ENCODE results near the gene CHST4. TPM values are rescaled to one million over a fixed set of nuclear protein-coding genes. Genes with fewer than 3 reads are reported as not detected.

The CHST4 gene
- polyA plus RNA-seq, 2 of the 4 experiments (the other 2 are of a cell fraction): 0.04 to 0.08 TPM

- ATAC-seq (no peak), DNase-seq (ENCODE audit: low read depth in 1 of 2, low spot score in 1 of 2) (no peak), FAIRE-seq (no peak)
- no peak overlapping the region for H3K4me2 ChIP-seq
- WGBS (ENCODE audit: missing lambda C conversion rate): 63% methylated on average over 2 of the region's 2 CpGs
- no peaks in the 10 kb centered on the region for H3K9me3 ChIP-seq
- H3K4me1 ChIP-seq: no peaks in the 10 kb centered on the region
- H3K27ac ChIP-seq: no peak overlapping the region
- POLR2A ChIA-PET: no interaction called here
- H3K4me3 ChIP-seq: no peak overlapping the region
- TF ChIP-seq, protein P1, sequence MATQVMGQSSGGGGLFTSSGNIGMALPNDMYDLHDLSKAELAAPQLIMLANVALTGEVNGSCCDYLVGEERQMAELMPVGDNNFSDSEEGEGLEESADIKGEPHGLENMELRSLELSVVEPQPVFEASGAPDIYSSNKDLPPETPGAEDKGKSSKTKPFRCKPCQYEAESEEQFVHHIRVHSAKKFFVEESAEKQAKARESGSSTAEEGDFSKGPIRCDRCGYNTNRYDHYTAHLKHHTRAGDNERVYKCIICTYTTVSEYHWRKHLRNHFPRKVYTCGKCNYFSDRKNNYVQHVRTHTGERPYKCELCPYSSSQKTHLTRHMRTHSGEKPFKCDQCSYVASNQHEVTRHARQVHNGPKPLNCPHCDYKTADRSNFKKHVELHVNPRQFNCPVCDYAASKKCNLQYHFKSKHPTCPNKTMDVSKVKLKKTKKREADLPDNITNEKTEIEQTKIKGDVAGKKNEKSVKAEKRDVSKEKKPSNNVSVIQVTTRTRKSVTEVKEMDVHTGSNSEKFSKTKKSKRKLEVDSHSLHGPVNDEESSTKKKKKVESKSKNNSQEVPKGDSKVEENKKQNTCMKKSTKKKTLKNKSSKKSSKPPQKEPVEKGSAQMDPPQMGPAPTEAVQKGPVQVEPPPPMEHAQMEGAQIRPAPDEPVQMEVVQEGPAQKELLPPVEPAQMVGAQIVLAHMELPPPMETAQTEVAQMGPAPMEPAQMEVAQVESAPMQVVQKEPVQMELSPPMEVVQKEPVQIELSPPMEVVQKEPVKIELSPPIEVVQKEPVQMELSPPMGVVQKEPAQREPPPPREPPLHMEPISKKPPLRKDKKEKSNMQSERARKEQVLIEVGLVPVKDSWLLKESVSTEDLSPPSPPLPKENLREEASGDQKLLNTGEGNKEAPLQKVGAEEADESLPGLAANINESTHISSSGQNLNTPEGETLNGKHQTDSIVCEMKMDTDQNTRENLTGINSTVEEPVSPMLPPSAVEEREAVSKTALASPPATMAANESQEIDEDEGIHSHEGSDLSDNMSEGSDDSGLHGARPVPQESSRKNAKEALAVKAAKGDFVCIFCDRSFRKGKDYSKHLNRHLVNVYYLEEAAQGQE (IDR thresholded peaks at IDR 0.05): no peak
- TF ChIP-seq SMC3 (IDR thresholded peaks at IDR 0.05): no peak
- no peak for TF ChIP-seq MYC (IDR thresholded peaks at IDR 0.05; ENCODE audit: borderline replicate concordance, low read length)
- TF ChIP-seq MAZ (IDR thresholded peaks at IDR 0.05; ENCODE audit: borderline replicate concordance, low read depth, low read length): no peak
- TF ChIP-seq, protein P2, sequence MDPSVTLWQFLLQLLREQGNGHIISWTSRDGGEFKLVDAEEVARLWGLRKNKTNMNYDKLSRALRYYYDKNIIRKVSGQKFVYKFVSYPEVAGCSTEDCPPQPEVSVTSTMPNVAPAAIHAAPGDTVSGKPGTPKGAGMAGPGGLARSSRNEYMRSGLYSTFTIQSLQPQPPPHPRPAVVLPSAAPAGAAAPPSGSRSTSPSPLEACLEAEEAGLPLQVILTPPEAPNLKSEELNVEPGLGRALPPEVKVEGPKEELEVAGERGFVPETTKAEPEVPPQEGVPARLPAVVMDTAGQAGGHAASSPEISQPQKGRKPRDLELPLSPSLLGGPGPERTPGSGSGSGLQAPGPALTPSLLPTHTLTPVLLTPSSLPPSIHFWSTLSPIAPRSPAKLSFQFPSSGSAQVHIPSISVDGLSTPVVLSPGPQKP (IDR thresholded peaks at IDR 0.05; ENCODE audit: low read depth, low read length): no peak
- no peak for TF ChIP-seq HOXA7 (CRISPR knock-in tag; IDR thresholded peaks at IDR 0.05)
- no peak for TF ChIP-seq TP53 (CRISPR knock-in tag; IDR thresholded peaks at IDR 0.05)
- no peak for TF ChIP-seq RAD21 (conservative IDR thresholded peaks at IDR 0.05 in 1 of 2, IDR thresholded peaks at IDR 0.05 in 1 of 2)
- no peak for TF ChIP-seq POLR2AphosphoS2 (conservative IDR thresholded peaks at IDR 0.05; ENCODE audit: low read length)
- TF ChIP-seq EHMT2 (IDR thresholded peaks at IDR 0.05; ENCODE audit: low read depth): no peak
- TF ChIP-seq ZNF302 (CRISPR knock-in tag; IDR thresholded peaks at IDR 0.05): no peak
- no peak for TF ChIP-seq HMGXB4 (CRISPR knock-in tag; IDR thresholded peaks at IDR 0.05; ENCODE audit: borderline replicate concordance)
- no peak for TF ChIP-seq HDAC2 (IDR thresholded peaks at IDR 0.05)
- no peak for TF ChIP-seq PHF8 (IDR thresholded peaks at IDR 0.05; ENCODE audit: borderline replicate concordance, low read depth)
- CTCF ChIA-PET: interaction anchor here (2.1 kb wide), 2 partner anchors 80 to 82 kb away, joined by 5 to 8 read pairs; no protein-coding TSS in a partner anchor
Measured at GRCh38 chr16:71492786-71493185, 33.4 kb upstream of the CHST4 start.

- no peak overlapping the region for H3K4me3 ChIP-seq
- ATAC-seq (no peak), FAIRE-seq (no peak), DNase-seq (ENCODE audit: low read depth in 1 of 2, low spot score in 1 of 2) (no peak)
- H3K4me2 ChIP-seq: no peak overlapping the region
- no peak for TF ChIP-seq RNF2 (IDR thresholded peaks at IDR 0.05; ENCODE audit: borderline replicate concordance, low read depth)
- no peak for TF ChIP-seq SREBF2 (IDR thresholded peaks at IDR 0.05)
- TF ChIP-seq ZSCAN20 (CRISPR knock-in tag; IDR thresholded peaks at IDR 0.05): no peak
- TF ChIP-seq TFCP2L1 (CRISPR knock-in tag; IDR thresholded peaks at IDR 0.05): no peak
- no peak for TF ChIP-seq RFX5 (IDR thresholded peaks at IDR 0.05)
- no peak for TF ChIP-seq HOXA7 (CRISPR knock-in tag; IDR thresholded peaks at IDR 0.05)
- no peak for TF ChIP-seq EHMT2 (IDR thresholded peaks at IDR 0.05; ENCODE audit: low read depth)
- no peak for TF ChIP-seq KDM1A (IDR thresholded peaks at IDR 0.05; ENCODE audit: low read depth)
- TF ChIP-seq CTCF (IDR thresholded peaks at IDR 0.05): no peak
- TF ChIP-seq BHLHE40 (IDR thresholded peaks at IDR 0.05; ENCODE audit: low read depth, low read length): no peak
- TF ChIP-seq CHD4 (IDR thresholded peaks at IDR 0.05; ENCODE audit: borderline replicate concordance): no peak
- no peak for TF ChIP-seq RCOR1 (IDR thresholded peaks at IDR 0.05; ENCODE audit: low read depth, low read length)
- TF ChIP-seq, protein P3, sequence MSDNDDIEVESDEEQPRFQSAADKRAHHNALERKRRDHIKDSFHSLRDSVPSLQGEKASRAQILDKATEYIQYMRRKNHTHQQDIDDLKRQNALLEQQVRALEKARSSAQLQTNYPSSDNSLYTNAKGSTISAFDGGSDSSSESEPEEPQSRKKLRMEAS (IDR thresholded peaks at IDR 0.05): no peak
- TF ChIP-seq JUN (IDR thresholded peaks at IDR 0.05): no peak
- POLR2A ChIA-PET: no interaction called here
- H3K4me1 ChIP-seq: no peaks in the 10 kb centered on the region
- H3K27ac ChIP-seq: no peak overlapping the region
- WGBS (ENCODE audit: missing lambda C conversion rate): 57% methylated on average over 3 of the region's 3 CpGs
- CTCF ChIA-PET: interaction anchor here (1.3 to 2.1 kb wide), 3 partner anchors 70 to 82 kb away, joined by 4 to 8 read pairs (median 5); no protein-coding TSS in a partner anchor
- H3K9me3 ChIP-seq: no peaks in the 10 kb centered on the region
Measured at GRCh38 chr16:71493213-71493612, 33.0 kb upstream of the CHST4 start.

Measured in A549 (cell line).